GM19239 (cell line): ENCODE data around the gene PPIL1.
"Not testable (repeated sequence)": the region's sequence is repeated elsewhere in the genome, so short reads cannot be mapped to it uniquely, and the experiment has no call there.

Experiments
- DNase-seq: peaks from one replicate; pipeline ENCODE4 v3.0.0; 2011; ENCODE audit warnings: low spot score; ENCODE audit not compliant: insufficient read length
- FAIRE-seq: peaks from 2 replicates; lab custom pipeline; 2011; peaks lifted over from hg19 to GRCh38; lab: Jason Lieb, UNC

Gene PPIL1

DNA sequence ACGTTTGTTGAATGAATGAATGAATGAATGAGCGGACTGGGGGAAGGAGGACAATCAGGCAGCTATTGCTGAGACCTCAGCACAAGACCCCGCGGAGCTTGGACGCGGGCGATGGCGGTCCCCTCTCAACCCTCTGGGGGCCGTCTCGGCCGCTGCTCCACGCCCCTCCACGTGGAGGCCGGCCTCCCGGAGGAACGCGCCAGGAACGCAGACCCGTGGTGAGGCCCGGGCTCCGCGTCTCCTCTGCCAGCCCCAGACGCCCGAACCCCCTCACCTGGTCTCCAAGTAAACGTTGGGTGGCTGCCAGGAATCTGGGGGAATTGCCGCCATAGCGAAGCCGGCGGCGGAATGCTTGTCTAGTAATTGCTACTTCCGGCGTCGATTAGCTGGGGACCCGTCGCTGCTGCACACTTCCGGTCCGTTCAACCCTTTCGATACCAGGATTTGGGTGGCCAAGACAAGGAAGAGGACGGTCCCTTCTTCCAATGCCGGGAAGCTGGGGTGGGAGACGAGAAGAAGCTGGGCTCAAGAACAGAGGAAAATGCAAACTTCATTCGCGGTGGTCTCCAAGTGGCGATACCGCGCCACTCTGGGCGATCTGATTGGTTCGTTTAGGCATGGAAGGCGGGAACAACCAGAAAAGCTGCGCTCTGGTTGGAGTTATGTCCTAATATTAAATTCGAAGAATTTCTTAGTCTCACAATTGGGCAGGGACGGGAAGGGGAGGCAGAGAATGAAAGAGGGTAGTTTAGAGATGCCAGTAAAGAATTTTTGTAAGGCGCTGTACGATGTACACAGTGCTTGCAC is at the start of gene PPIL1:
TSS of gene PPIL1 (minus strand) at position 361 of the 807 bp plus-strand sequence. CDS start at position 330, 31 bp downstream.
- FAIRE-seq (peak; percentile 97), DNase-seq (peak; percentile 74)

DNA sequence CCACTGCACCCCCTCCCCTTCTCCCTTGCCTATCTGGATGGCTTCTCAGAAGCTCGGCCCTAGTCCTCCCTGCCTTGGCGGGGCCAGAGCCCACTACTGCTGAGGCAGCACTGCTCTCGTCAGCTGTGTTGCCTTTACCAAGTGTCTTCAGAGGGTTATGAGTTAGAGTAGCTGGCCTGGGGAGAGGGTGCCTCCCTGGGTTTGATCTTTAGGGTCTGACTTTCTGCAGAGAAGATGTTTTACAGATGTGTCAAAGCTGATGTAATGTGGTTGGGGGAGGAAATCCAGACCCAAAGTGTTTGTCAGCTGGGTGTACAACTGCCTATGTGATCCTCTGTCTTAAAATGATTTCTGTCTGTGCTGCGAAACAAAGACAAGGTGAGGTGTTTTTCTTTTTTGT is 49.5 kb upstream of the PPIL1 start:
- no peak for DNase-seq
- FAIRE-seq, result no peak

- FAIRE-seq (no peak), DNase-seq (no peak)
Observed at GRCh38 chr6:36920546-36920945, 45.9 kb upstream of the PPIL1 start.

GRCh38 chr6:36920049-36920448 is 45.4 kb upstream of the PPIL1 start:
- DNase-seq, result no peak
- FAIRE-seq, result no peak

DNA sequence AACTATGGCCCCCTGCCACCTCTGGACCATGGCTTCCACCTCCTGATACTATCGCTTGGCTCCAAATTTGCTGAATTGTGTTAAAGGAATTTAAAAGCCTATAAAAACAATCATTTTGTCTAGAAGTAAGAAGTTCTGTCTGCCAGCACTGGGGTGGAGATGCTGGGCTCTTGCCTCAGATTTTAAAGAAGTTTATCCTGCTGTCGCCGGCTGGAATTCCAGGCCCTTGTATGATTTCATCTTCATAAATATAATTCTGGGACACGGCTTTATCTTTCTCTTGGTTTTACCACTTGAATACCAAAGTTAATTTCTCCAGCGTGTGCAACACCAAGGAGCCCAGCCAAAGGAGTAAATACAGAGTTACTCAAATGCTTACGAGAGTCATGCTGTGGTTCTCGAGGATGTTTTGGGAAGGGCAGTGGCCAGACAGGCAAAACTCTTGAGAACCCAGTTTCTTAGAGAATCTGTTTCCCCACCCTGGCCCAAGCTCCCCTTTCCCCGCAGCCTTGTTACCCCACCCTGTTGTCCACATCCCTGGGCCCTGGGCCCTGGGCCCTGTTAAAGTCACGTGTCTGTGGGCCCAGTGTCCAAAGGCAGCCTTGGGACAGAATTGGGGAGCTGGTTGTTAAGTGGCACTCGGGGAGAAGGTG is 43.1 kb upstream of the PPIL1 start:
- FAIRE-seq (no peak), DNase-seq (no peak)

- DNase-seq, result no peak
- FAIRE-seq, result no peak
Observed at GRCh38 chr6:36916126-36916525, 41.5 kb upstream of the PPIL1 start.

DNA sequence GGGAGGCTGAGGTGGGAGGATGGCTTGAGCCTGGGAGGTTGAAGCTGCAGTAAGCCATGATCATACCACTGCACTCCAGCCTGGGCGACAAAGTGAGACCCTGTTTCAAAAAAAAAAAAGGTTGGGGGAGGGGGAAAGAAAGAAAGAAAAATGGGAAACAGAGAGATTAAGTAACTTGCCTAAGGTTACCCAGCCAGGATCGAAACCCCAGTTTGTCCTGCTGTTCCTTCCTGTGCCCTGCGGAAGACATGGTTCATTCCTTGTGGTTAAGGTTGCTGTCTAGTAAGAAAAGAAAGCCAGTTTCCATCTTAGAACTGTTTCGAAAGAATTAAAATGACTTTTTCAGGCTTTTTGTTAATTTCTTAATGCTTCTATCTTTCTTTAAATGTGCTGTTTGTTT is 41.0 kb upstream of the PPIL1 start:
- DNase-seq (no peak), FAIRE-seq (no peak)

GRCh38 chr6:36914227-36914794 is 39.7 kb upstream of the PPIL1 start:
- FAIRE-seq (no peak), DNase-seq (no peak)

GRCh38 chr6:36913082-36913481 is 38.5 kb upstream of the PPIL1 start:
- FAIRE-seq (no peak), DNase-seq (no peak)

DNA sequence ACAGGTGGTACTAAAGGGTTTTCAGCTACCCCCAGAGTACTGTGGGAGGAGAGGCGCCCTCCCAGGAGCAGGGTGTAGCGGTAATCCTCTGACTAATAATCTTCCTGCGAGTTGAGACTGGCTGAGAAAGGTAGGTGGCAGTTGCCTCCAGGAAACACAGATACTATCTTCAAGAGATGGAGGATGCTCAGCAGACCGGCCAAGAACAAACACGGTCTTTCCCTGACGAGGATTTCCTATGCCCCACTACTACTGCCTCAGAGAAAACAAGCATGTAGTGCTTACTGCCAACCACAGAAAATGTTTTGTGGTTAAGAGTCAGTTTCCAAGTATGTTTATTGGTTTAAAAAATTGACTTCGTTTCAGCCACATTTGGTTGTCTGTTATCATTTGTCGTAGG is 38.0 kb upstream of the PPIL1 start:
- DNase-seq (peak; percentile 70), FAIRE-seq (peak; percentile 97)

DNA sequence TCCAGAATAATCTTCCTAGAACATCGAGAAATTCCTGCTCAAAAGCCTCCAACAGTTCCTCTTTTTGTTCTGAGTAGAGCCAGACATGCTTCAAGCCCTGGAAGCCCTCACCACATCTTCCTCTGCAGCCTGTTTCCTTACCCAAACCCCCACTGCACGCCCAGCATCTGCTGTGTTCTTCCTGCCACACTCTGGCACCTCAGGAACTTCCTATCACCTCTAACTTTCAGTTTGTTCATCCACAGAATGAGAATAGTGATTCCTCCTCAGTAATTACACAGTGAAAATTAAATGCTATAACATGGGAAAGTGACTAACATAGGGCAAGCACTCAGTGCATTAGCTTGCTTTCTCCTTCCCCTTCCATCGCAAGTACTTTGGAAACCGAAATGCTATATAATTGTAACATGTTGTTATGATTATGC is 37.4 kb upstream of the PPIL1 start:
- peak; percentile 58 for FAIRE-seq
- no peak for DNase-seq

DNA sequence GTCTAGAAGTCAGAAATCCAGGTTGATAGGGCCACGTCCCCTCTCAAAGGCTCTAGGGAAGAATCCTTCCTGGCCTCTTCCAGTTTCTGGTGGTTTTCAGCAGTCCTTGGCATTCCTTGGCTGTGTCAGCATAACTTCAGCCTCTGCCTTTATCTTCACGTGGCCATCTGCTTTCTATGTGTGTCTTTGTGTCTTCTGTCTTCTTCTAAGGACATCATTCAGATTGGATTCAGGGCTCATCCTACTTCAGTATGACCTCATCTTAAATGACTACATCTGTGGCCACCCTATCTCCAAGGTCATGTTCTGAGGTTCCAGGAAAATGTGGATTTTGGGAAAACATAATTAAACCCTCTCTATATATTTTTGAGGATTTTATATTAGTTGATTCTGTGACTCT is 34.1 kb upstream of the PPIL1 start:
- DNase-seq (no peak), FAIRE-seq (no peak)

DNA sequence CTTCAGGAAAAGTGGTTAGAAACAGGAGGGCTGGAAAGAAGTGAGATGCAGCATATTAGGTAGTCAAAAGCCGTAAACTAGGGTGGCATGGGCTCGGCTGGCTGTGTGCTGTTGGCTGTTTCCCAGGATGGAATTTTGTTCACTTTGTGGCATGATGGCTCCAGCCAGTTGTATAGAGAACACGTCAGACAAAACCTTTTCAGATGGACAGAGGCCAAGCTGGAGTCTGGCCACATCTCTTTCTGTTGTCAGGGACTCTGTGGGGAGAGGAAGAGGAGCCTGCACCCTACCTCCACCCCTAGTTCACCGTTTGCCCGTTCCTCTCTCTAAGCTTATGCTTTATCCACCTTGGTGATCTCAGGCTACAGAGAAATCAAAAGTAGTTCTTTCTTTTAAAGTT is 33.2 kb upstream of the PPIL1 start:
- FAIRE-seq (no peak), DNase-seq (no peak)

- no peak for DNase-seq
- FAIRE-seq, result no peak
Observed at GRCh38 chr6:36906539-36907325, 32.1 kb upstream of the PPIL1 start.

DNA sequence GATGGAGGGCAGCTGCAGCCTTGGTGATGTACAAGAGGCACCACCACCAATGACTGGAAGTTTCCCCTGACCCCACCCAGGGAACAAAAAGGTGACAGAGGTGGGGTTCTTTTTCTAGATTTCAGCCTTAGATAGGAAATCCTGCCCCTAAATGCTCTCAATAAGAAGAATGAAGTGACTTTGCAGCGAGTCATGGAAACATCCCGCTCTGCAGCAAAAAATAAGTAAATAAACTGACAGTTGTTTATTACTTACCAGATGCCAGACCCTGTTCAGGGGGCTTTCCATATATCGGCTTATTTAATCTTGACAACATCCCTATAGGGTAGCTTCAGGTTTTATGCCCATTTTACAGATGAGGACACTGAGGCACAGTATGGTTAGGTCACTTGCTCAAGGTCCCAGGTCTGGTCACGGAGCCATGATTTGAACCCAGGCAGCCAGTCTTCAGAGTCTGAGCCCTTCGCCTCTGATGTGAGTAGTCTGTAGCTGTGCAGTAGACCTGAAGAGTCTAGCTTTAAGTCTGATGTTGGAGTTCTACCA is 30.3 kb upstream of the PPIL1 start:
- no peak for DNase-seq
- FAIRE-seq, result no peak

- DNase-seq (no peak), FAIRE-seq (no peak)
Observed at GRCh38 chr6:36904114-36904513, 29.5 kb upstream of the PPIL1 start.

GRCh38 chr6:36897609-36898008 is 23.0 kb upstream of the PPIL1 start:
- FAIRE-seq (no peak), DNase-seq (no peak)

GRCh38 chr6:36893976-36894932 is 19.7 kb upstream of the PPIL1 start:
- DNase-seq (no peak), FAIRE-seq (no peak)

DNA sequence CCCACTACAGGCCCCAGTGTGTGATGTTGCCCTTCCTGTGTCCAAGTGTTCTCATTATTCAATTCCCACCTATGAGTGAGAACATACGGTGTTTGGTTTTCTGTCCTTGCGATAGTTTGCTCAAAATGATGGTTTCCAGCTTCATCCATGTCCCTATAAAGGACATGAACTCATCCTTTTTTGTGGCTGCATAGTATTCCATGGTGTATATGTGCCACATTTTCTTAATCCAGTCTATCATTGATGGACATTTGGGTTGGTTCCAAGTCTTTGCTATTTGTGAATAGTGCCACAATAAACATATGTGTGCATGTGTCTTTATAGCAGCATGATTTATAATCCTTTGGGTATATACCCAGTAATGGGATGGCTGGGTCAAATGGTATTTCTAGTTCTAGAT is 16.6 kb upstream of the PPIL1 start:
- FAIRE-seq, DNase-seq: not testable (repeated sequence)
